CD4-positive, CD25-positive, alpha-beta regulatory T cell (primary cell): Measurements from ENCODE around the gene NID1. TPM values are rescaled to one million over a fixed set of nuclear protein-coding genes. Genes with fewer than 3 reads are reported as not detected.

Source experiments
- ATAC-seq, 2 donors: fragments of 150-1000 bp; cut with Tn5 transposase; one replicate each; pipeline ENCODE4 v1.10.0; 2021; ENCODE audit warnings: low read depth in 2 of 2, moderate number of reproducible peaks in 2 of 2, moderate library complexity in 1 of 2
- DNase-seq, 3 donors: peaks; one replicate each; pipeline versions ENCODE4 v3.0.0 to v3.0.0-alpha.2; 2012 to 2022; ENCODE audit warnings: mixed read lengths in 1 of 3
- H3K27ac ChIP-seq: one replicate; pipeline ENCODE4 v1.7.0; 2013; ENCODE audit warnings: mild to moderate bottlenecking, low read length; ENCODE audit not compliant: insufficient read depth, poor library complexity, severe bottlenecking
- H3K27me3 ChIP-seq: one replicate; pipeline ENCODE4 v1.7.0; 2013; ENCODE audit warnings: low read length; ENCODE audit not compliant: control insufficient read depth, insufficient read depth
- H3K36me3 ChIP-seq: one replicate; pipeline ENCODE4 v1.7.0; 2013; ENCODE audit warnings: mild to moderate bottlenecking, low read length, moderate library complexity; ENCODE audit not compliant: control insufficient read depth, insufficient read depth
- H3K4me1 ChIP-seq: 2 replicates; pipeline ENCODE4 v1.7.0; 2013; ENCODE audit warnings: mild to moderate bottlenecking, low read length; ENCODE audit not compliant: insufficient read depth, control insufficient read depth, poor library complexity, severe bottlenecking
- H3K4me3 ChIP-seq: one replicate; pipeline ENCODE4 v1.7.0; 2013; ENCODE audit warnings: low read depth, mild to moderate bottlenecking, low read length, moderate library complexity
- H3K9me3 ChIP-seq, 2 experiments: 1 replicate in 1 of 2; 2 replicates in 1 of 2; pipeline ENCODE4 v1.7.0; 2013; ENCODE audit warnings: low read length in 2 of 2, mild to moderate bottlenecking in 1 of 2, moderate library complexity in 1 of 2; ENCODE audit not compliant: control insufficient read depth in 2 of 2
- H3K27ac Mint-ChIP-seq, 3 donors: one replicate each; pipeline ENCODE4 v1.8.0; 2020 to 2022; ENCODE audit warnings: mild to moderate bottlenecking in 3 of 3, mixed read lengths in 3 of 3, moderate library complexity in 2 of 3
- H3K27me3 Mint-ChIP-seq: one replicate; pipeline ENCODE4 v1.8.0; 2022; ENCODE audit warnings: mild to moderate bottlenecking, mixed read lengths
- H3K36me3 Mint-ChIP-seq: one replicate; pipeline ENCODE4 v1.8.0; 2020; ENCODE audit warnings: mixed read lengths
- H3K4me1 Mint-ChIP-seq, 4 donors: one replicate each; pipeline ENCODE4 v1.8.0; 2020 to 2022; ENCODE audit warnings: mixed read lengths in 4 of 4, mild to moderate bottlenecking in 1 of 4
- H3K4me3 Mint-ChIP-seq, 4 donors: one replicate each; pipeline ENCODE4 v1.8.0; 2020 to 2022; ENCODE audit warnings: mild to moderate bottlenecking in 4 of 4, mixed read lengths in 4 of 4, moderate library complexity in 3 of 4
- H3K9me3 Mint-ChIP-seq, 7 donors: one replicate each; pipeline ENCODE4 v1.8.0; 2020 to 2022; ENCODE audit warnings: mixed read lengths in 7 of 7, mild to moderate bottlenecking in 3 of 7, moderate library complexity in 2 of 7
- polyA plus RNA-seq, 4 donors: library from polyadenylated mRNA; unstranded; fragments of 300-500 nt; fragmentation: Illumina TruSeq; gene quantifications; one replicate each; pipeline ENCODE4 v1.2.3, GENCODE V29; 2021
- total RNA-seq: library from RNA; stranded (reverse); gene quantifications from one replicate; pipeline ENCODE4 v1.2.3, GENCODE V29; 2022

NID1 gene
- total and polyA plus RNA-seq, 5 donors from 2014 or later: 0.10 TPM; not detected in 4

DNA sequence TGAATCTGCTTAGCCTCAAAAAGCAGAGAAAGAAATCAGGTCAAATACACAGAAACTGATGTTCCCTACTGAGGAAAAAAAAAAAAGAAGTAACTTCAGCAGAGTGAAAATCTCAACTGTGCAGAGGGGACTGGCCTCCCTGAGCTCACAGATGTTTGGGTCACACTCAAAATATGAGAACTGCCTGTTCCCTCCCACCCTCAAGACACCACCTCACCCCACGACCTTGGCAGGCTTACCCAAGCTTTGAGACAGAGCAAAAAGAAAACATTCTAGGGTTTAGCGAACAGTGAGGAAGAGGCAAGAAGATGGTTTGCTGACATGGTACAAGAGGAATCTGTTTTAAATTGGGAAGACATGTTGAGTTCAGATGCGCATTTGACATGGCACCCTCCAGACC is 48.8 kb downstream of the NID1 start:
- Histone ChIP-seq H3K27ac (no peak overlapping the region), H3K4me1 (no peaks in the 10 kb centered on the region), H3K36me3 (no peaks in the 10 kb centered on the region), H3K27me3 (no peaks in the 10 kb centered on the region), H3K9me3 (no peaks in the 10 kb centered on the region), H3K4me3 (no peak overlapping the region)
- ATAC-seq (no peak), DNase-seq (no peak)
- no peak overlapping the region for H3K4me3 Mint-ChIP-seq
- H3K27ac Mint-ChIP-seq: no peak overlapping the region
- H3K27me3 Mint-ChIP-seq: peaks cover 16% of the 10 kb centered on the region
- H3K36me3 Mint-ChIP-seq: peaks cover 3% of the 10 kb centered on the region
- no peaks in the 10 kb centered on the region for H3K4me1 Mint-ChIP-seq
- H3K9me3 Mint-ChIP-seq: no peaks in the 10 kb centered on the region

DNA sequence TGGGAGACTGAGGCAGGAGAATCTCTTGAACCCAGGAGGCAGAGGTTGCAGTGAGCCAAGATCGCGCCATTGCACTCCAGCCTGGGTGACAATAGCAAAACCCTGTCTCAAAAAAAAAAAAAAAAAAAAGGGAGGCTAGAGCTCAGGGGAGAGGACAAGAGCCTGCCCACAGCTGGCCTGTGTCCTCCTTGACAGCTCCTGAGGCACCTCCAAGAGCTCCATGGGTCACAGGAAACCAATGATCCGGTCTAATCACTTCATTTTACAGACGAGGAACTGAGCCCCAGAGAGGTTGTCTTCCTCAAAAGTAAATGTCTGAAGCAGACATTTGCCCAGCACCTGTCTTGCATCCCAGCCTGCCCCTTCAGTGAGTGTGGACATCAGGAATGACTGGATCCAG is 49.4 kb downstream of the NID1 start:
- no peak overlapping the region for H3K27ac Mint-ChIP-seq
- ATAC-seq (no peak), DNase-seq (no peak)
- no peaks in the 10 kb centered on the region for H3K27me3 ChIP-seq
- no peak overlapping the region for H3K4me3 ChIP-seq
- H3K4me1 Mint-ChIP-seq: no peaks in the 10 kb centered on the region
- no peaks in the 10 kb centered on the region for H3K4me1 ChIP-seq
- peaks cover 3% of the 10 kb centered on the region for H3K36me3 Mint-ChIP-seq
- H3K4me3 Mint-ChIP-seq: no peak overlapping the region
- no peak overlapping the region for H3K27ac ChIP-seq
- peaks cover 17% of the 10 kb centered on the region for H3K27me3 Mint-ChIP-seq
- no peaks in the 10 kb centered on the region for H3K36me3 ChIP-seq
- H3K9me3 ChIP-seq: no peaks in the 10 kb centered on the region
- H3K9me3 Mint-ChIP-seq: no peaks in the 10 kb centered on the region

DNA sequence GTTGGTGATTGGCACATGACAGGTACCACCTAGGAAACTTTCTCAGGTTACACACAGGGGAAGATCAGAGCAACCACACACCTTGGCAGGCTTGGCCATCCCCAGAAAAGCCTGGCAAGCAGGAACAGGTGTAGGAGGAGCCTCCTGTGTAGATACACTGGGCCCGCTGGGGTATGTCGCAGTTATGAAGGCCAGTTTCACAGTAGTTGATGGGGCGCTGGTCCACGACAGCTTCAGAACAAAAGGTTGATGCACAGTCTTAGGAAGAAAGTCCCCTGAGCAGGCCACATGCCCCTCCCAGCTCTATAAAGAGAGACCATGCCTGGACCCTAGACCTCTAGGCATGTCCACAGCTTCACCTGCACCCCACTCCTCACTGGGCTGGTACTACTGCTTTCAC is 51.6 kb downstream of the NID1 start:
- no peak for DNase-seq
- peaks cover 22% of the 10 kb centered on the region for H3K27me3 Mint-ChIP-seq
- Histone ChIP-seq H3K27me3 (no peaks in the 10 kb centered on the region), H3K27ac (no peak overlapping the region), H3K4me3 (no peak overlapping the region), H3K9me3 (no peaks in the 10 kb centered on the region), H3K4me1 (no peaks in the 10 kb centered on the region), H3K36me3 (no peaks in the 10 kb centered on the region)
- H3K36me3 Mint-ChIP-seq: peaks cover 3% of the 10 kb centered on the region
- no peak overlapping the region for H3K4me3 Mint-ChIP-seq
- no peak overlapping the region for H3K27ac Mint-ChIP-seq
- H3K9me3 Mint-ChIP-seq: no peaks in the 10 kb centered on the region
- no peak for ATAC-seq
- no peaks in the 10 kb centered on the region for H3K4me1 Mint-ChIP-seq

DNA sequence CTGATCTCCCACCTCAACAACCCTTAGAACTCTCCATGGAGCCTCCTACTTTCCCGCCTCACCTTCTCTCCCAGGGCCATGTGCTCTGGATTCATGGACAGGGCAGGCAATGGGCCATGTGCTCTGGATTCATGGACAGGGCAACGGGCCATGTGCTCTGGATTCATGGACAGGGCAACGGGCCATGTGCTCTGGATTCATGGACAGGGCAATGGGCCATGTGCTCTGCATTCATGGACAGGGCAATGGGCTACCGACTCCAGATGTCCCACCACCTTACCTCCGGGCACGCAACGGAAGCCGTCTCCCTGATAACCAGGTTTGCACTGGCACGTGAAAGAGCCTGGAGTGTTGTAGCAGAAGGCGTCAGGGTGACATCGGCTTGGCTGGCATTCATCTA is 53.2 kb downstream of the NID1 start:
- Histone ChIP-seq H3K4me3 (no peak overlapping the region), H3K27me3 (no peaks in the 10 kb centered on the region), H3K9me3 (no peaks in the 10 kb centered on the region), H3K27ac (no peak overlapping the region), H3K4me1 (no peaks in the 10 kb centered on the region), H3K36me3 (no peaks in the 10 kb centered on the region)
- peaks cover 3% of the 10 kb centered on the region for H3K36me3 Mint-ChIP-seq
- no peaks in the 10 kb centered on the region for H3K4me1 Mint-ChIP-seq
- no peak overlapping the region for H3K27ac Mint-ChIP-seq
- no peak for DNase-seq
- peaks cover 18% of the 10 kb centered on the region for H3K27me3 Mint-ChIP-seq
- H3K4me3 Mint-ChIP-seq: no peak overlapping the region
- ATAC-seq: no peak
- peaks cover 0 to 3% (median 0%) of the 10 kb centered on the region in 7 donors for H3K9me3 Mint-ChIP-seq

DNA sequence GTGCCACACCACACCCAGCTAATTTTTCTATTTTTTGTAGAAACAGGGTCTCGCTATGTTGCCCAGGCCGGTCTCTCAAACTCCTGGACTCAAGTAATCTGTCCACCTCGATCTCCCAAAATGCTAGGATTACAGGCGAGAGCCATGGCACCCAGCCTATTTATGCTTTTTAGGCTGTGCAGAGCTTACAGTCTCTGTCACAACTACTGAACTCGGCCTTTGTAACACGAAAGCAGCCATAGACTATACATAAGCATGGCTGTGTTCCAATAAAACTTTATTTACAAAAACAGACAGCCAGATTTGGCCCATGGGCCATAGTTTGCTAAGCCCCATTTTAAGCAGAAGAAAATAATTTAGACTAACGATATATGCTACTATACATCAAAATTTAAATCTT is 54.4 kb downstream of the NID1 start:
- H3K4me1 ChIP-seq: no peaks in the 10 kb centered on the region
- no peaks in the 10 kb centered on the region for H3K4me1 Mint-ChIP-seq
- no peak overlapping the region for H3K27ac ChIP-seq
- H3K4me3 ChIP-seq: no peak overlapping the region
- no peak overlapping the region for H3K27ac Mint-ChIP-seq
- H3K36me3 ChIP-seq: no peaks in the 10 kb centered on the region
- H3K9me3 ChIP-seq: no peaks in the 10 kb centered on the region
- no peak for ATAC-seq
- H3K27me3 Mint-ChIP-seq: peaks cover 18% of the 10 kb centered on the region
- H3K27me3 ChIP-seq: no peaks in the 10 kb centered on the region
- no peak overlapping the region for H3K4me3 Mint-ChIP-seq
- DNase-seq: no peak
- peaks cover 0 to 3% (median 0%) of the 10 kb centered on the region in 7 donors for H3K9me3 Mint-ChIP-seq
- H3K36me3 Mint-ChIP-seq: peaks cover 3% of the 10 kb centered on the region

DNA sequence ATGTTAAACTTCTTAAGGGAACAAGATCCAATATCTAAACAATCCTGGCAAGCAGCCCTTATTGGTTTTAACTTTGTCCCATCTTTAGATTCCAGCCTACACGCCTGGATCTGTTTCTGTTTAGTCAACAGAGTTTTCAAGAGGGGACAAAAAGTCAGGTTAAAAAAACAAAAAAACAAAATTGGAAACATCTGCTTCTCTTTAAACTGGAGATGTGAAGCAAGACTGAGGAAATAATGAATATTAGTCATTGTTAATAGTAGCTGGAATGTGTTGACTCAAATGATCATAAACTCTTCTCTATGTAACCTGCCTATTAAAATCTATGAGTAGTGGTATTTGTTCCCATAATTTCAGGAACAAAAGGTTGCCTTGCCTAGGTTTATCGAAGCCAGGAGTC is 55.0 kb downstream of the NID1 start:
- peaks cover 3% of the 10 kb centered on the region for H3K36me3 Mint-ChIP-seq

DNA sequence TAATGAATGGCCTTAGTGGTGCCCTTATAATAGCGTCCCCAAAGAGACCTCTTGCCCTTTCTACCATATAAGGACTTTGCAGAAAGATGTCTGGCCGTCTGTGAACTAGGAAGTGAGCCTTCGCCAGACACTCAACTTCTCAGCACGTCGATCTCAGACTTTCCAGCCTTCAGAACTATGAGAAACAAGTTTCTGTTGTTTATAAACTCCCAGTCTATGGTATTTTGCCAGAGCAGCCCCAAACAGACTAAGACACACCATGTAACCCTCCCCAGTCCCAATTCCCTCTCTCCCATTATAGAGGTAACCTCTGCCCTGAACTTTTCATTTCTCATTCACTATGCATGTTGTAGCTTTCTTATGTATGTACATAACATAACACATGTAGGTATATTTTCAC is 55.7 kb downstream of the NID1 start:
- Mint-ChIP-seq H3K27me3 (peaks cover 15% of the 10 kb centered on the region), H3K4me3 (no peak overlapping the region), H3K4me1 (peaks cover 0 to under 1% (median 0%) of the 10 kb centered on the region in 4 donors), H3K36me3 (peaks cover 3% of the 10 kb centered on the region), H3K27ac (no peak overlapping the region), H3K9me3 (peaks cover 0 to 3% (median 0%) of the 10 kb centered on the region in 7 donors)
- Histone ChIP-seq H3K4me3 (no peak overlapping the region), H3K4me1 (no peaks in the 10 kb centered on the region), H3K9me3 (no peaks in the 10 kb centered on the region), H3K27ac (no peak overlapping the region), H3K36me3 (no peaks in the 10 kb centered on the region), H3K27me3 (no peaks in the 10 kb centered on the region)
- no peak for DNase-seq
- no peak for ATAC-seq

More for the DNA sequence above, 55.0 kb downstream of the NID1 start:
- no peaks in the 10 kb centered on the region for H3K36me3 ChIP-seq
- no peaks in the 10 kb centered on the region for H3K9me3 ChIP-seq
- no peak overlapping the region for H3K27ac ChIP-seq
- H3K4me3 ChIP-seq: no peak overlapping the region
- H3K4me1 Mint-ChIP-seq: no peaks in the 10 kb centered on the region
- H3K9me3 Mint-ChIP-seq: peaks cover 0 to 3% (median 0%) of the 10 kb centered on the region in 7 donors
- H3K27me3 Mint-ChIP-seq: peaks cover 16% of the 10 kb centered on the region
- no peak for DNase-seq
- ATAC-seq: no peak
- no peaks in the 10 kb centered on the region for H3K4me1 ChIP-seq
- no peaks in the 10 kb centered on the region for H3K27me3 ChIP-seq
- no peak overlapping the region for H3K4me3 Mint-ChIP-seq
- H3K27ac Mint-ChIP-seq: no peak overlapping the region

DNA sequence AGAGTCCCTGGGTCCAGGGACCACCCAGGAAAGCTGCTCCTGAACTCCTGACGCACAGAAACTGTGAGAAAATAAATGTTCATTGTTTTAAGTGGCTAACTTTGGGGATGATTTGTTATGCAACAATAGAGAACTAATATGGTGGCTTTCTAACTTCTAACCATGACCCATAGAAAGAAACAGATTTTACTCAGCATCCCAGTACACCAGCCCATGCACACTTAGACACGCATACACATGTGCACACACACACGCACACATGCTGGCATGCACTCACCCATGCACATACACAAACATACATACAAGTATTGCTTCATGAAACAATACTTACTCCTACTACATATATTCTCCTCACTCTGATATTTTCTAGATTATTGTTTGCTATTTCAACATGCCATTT is 57.1 kb downstream of the NID1 start:
- Histone ChIP-seq H3K9me3 (no peaks in the 10 kb centered on the region), H3K4me3 (no peak overlapping the region), H3K27me3 (no peaks in the 10 kb centered on the region), H3K36me3 (no peaks in the 10 kb centered on the region), H3K27ac (no peak overlapping the region), H3K4me1 (no peaks in the 10 kb centered on the region)
- ATAC-seq: no peak
- Mint-ChIP-seq H3K27me3 (peaks cover 11% of the 10 kb centered on the region), H3K9me3 (peaks cover 0 to 3% (median 0%) of the 10 kb centered on the region in 7 donors), H3K27ac (no peak overlapping the region), H3K4me1 (peaks cover 0 to 6% (median 4%) of the 10 kb centered on the region in 4 donors), H3K4me3 (no peak overlapping the region), H3K36me3 (peaks cover under 1% of the 10 kb centered on the region)
- DNase-seq: no peak
